Myocyte (in vitro differentiated cells): ENCODE results near the gene MARS2. TPM values are rescaled to one million over a fixed set of nuclear protein-coding genes. Genes with fewer than 3 reads are reported as not detected.
"Not testable (repeated sequence)": the region's sequence is repeated elsewhere in the genome, so short reads cannot be mapped to it uniquely, and the experiment has no call there.

Source experiments
- DNase-seq: peaks from one replicate; pipeline ENCODE4 v3.0.0-alpha.2; 2012; ENCODE audit warnings: low read depth
- polyA plus RNA-seq: library from polyadenylated mRNA; unstranded; fragments of >200 nt; gene quantifications from one replicate; pipeline ENCODE4 v1.2.1, GENCODE V29; 2012; ENCODE audit warnings: missing spikeins
- total RNA-seq: library from RNA; depleted of rRNA; stranded (reverse); fragments of >200 nt; gene quantifications from 2 replicates; pipeline ENCODE4 v1.2.3, GENCODE V29; 2014

The MARS2 gene
- 5.8 and 6.0 TPM in 2 replicates for total RNA-seq
- polyA plus RNA-seq, result 2.9 TPM

DNA sequence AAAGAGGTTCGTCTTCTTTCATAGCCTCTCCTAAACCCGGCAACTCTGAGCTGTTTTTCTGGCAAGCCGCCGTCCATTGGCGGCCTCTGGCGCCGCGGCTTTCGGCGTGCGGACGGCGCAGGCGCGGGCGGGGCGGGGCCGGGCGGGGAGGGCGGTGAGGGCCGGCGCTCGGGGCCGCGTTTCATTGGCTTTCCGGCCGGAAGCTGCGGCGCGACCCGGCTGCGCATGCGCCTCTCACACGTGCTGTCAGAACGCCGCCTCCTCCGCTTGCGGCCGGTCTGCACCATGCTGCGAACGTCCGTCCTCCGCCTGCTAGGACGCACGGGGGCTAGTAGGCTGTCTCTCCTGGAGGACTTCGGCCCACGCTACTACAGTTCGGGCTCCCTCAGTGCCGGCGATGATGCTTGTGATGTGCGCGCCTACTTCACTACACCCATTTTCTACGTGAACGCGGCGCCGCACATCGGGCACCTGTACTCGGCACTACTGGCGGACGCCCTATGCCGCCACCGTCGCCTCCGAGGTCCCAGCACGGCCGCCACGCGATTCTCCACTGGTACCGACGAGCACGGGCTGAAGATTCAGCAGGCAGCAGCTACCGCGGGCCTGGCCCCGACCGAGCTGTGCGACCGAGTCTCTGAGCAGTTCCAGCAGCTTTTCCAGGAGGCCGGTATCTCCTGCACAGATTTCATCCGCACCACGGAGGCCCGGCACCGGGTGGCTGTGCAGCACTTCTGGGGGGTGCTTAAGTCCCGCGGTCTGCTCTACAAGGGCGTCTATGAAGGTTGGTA, at the start of gene MARS2:
Gene MARS2, plus strand, starts transcription at position 249 of the 791 bp plus-strand sequence. Its CDS starts 37 bp downstream, at position 286.
- DNase-seq, result peak; percentile 93

DNA sequence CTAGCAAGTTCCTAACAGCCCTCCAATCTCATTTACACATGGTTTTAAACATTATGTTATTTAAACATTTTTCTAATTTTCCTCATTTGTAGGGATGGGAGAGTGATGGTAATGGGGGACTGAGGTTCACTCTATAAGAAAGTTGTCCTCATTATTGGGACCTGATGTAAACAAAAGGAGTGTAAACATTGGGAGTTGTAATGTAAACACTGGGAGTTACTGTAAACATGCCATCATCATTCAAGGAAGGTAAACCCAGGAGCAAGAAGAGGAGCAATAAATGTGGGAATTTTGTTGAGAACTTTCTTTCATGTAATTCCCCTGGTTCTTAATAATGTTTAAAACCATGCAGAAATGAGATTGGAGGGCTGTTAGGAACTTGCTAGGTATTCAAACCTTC, 47.6 kb upstream of the MARS2 start:
- DNase-seq, result no peak

DNA sequence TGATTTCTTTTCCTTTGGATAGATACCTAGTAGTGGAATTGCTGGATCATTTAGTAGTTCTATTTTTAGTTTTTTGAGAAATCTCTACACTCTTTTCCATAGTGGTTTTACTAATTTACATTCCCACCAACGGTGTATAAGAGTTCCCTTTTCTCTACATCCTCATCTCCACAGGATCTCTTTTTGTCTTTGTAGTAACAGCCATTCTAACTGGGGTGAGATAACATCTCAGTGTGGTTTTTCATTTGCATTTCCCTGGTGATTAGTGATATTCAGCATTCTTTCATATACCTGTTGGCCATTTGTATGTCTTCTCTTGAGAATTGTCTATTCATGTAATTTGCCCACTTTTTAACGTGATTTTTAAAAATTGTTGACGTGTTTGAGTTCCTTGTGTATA, 43.5 kb upstream of the MARS2 start:
- DNase-seq, result no peak

DNA sequence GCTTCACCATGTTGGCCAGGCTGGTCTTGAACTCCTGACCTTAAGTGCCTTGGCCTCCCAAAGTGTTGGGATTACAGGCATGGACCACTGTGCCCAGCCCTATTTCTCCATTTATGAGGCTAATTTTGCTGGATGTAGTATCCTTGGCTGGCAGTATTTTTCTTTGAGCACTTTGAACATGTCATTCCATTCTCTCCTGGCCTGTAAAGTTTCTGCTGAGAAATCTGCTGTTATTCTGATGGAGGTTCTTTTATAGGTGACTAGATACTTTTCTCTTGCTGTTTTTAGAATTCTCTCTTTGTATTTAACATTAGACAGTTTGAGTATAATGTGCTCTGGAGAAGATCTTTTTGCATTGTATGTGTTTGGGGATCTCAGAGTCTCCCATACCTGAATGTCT, 38.9 kb upstream of the MARS2 start:
- DNase-seq, result no peak

DNA sequence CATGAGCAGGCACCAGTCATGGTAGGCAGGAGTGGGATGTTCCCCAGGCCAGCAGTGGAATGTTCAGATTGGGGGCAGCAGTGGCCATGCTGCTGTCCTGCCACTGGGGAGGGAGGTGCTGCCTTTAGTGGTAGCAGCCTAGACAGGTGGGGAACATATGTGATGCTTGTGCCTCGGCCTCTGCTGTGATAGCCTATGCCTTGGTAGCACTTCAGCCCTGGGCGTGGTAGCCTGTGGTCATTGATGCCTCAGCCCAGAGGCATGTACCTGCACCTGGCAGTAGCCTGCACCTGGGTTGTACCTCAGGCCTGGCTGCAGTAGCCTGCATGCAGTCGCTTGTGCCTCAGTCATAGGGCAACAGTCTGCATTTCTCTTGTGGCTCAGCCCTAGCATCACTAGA, 36.9 kb upstream of the MARS2 start:
- DNase-seq, result no peak

DNA sequence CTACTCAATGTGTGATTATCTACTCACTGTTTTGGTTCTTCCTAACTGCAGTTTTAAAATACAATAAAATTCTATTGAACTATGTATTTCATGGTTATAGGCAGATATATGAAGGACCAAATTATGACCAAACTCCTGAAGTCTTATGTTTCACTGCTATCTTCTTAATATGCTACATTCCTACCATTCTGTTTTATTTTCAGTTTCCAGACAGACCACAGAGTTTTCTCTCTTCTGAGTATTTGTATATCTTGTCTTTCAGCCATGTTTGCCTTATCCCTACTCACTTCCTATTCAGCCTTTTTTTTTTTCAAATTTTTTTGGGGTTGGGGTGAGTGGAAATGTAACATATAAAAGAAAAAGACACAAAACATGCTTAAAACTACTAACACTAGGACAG, 36.1 kb upstream of the MARS2 start:
- DNase-seq, result no peak

DNA sequence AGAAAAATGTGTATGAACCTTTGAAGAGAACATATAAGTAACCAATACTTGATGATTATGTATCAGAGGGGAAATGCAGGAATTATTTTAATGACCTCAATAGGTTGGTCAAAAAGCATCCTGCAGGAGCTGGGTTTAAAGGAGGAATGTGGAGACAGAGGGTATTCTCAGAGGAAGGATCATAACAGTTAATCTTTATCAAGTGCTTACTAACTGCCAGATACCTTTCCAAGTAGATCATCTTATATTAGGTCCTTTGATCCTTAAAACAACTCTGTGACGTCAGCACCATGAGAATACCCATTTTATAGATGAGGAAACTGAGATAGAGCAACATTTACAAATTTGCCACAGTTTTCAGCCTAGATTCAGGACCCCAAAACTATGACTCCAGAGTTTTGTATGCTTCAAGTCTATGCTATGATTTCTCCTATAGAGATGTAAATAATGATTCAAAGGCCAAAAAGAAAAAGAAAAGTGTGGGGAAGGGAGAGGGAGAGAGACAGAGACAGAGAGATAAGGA, 32.7 kb upstream of the MARS2 start:
- DNase-seq, result no peak

DNA sequence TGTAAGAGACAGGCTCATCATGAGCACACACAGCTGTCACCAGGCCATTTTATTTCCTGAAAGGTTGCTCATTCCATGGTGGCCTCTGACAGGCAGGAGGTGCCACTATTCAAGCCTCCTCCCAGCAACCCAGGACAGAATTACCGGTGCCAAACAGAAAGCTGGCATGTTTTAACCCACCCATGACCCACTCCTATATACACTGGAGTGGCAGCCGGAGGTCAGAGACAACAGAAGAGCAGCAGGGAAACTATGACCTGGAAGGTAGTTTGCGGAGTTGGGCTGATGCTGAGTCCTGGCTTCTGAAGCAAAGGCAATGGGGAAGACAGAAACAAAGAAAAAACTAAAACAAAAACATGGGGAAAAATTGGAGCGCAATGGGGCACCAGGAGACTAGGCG, 32.1 kb upstream of the MARS2 start:
- no peak for DNase-seq

DNA sequence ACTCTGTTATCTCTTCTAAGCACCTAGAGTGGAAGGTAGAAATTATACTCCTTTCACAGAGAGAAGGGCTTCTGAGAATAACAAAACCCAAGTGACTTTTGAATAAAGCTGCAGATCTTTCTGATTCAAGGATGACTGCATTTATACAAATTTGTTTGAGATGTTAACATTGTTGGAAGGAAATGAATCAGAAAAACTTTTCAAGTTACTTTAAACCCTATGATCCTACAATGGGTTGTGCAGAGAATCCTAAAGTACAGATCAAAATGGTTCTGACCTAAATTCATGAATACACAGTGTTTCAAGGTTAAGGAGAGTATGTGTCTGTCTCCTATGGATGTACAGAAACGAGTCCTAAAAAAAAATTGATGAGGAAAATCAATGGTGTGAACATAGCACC, 31.6 kb upstream of the MARS2 start:
- no peak for DNase-seq

DNA sequence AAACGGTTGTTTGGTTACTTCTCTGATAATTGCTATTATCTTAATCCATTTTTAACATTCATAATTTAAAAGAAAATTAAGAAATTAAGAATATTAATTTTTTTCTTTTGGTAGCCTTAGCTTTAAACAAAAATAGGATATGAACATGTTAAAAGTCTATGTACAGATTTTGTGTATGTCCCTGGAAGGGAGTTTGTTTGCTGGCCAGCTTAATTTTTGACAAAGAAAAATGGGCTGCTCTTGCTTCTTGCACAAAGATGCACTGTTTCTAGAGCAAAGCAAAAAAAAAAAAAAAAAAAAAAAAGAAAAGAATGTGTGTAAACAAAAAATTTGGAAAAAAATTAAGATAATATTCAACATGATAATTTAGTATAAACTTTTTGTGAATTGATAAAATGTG, 31.1 kb upstream of the MARS2 start:
- DNase-seq, result no peak

DNA sequence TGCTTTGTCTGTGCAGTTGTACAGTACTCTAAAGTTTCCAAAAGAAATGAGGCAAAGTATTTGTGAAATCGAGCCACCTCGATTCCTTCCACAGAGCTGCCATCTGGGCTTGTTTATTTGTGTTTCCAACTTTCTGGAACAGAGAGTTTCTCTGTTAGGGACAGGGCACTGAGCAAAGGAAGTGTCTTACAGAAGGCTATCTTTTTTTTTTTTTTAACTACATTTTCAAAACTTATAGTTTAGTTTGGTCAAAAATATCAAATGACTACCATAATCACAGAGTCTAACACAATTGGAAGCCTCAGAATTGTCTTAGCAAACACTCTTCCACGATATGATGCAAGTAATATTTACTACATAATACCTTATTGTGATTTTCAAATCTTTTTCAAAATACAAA, 30.6 kb upstream of the MARS2 start:
- DNase-seq, result peak; percentile 46

DNA sequence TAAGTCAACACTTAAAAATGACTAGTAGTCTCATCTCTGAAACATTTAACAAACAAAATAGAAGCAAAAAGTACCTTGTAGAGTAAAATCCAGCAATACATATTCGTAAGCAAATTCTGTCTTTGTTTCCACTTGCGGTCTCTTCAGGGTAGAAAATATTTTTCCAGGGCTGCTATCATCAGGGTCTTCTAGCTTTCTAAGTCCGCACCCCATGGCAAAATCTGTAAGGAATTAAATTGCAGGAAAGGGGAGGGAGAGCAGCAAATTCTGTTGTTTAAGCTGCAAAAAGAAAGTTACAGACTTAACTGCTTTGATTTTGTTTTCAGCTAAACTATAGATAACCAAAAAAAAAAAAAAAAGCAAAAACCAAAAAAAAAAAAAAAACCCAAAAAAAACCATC, 29.9 kb upstream of the MARS2 start, which contains the start of gene RFTN2:
Gene RFTN2, minus strand, starts transcription at position 342 of the 400 bp plus-strand sequence. Its CDS starts 129 bp downstream, at position 213.
- DNase-seq, result peak; percentile 37

DNA sequence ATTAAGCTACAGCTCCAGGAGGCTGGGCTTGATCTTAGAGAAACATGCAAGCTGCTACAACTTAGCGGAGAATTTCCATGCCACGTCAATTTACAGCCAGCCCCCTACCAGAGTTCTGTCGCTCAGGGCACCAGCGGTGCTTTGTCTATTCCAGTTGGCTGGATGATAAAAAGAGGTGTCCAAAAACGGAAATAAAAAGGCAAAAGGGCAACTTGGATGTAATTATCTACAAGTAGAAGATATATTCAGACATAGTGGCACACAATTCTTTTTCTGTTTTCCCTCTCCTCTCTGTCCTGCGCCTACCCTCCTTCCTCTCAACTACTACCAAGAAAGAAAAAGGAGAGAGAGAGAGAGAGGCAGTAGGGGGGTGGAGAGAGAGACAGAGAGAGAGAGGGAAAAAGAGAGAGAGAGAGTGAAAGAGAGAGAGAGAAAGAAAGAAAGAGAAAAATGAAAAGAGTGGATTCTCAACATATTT, 29.4 kb upstream of the MARS2 start:
- peak; percentile 57 for DNase-seq

DNA sequence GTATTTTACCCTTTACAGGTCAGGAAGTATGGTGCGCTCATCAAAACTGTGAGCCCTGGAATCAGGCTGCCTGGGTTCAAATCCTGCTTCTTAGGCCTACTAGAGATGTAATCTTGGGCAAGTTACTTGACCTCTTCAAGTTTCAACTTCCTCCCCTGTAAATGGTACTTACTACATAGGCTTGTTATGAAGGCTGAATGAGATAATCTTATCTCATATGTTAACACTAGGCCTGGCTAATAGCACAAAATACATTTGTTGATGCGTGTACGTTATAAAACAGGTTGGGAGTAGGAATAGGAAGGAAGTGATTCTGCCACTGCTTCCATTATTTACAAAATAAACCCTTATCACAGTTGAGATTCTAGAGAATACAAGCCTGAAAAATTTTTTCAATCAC, 28.1 kb upstream of the MARS2 start:
- DNase-seq, result no peak

DNA sequence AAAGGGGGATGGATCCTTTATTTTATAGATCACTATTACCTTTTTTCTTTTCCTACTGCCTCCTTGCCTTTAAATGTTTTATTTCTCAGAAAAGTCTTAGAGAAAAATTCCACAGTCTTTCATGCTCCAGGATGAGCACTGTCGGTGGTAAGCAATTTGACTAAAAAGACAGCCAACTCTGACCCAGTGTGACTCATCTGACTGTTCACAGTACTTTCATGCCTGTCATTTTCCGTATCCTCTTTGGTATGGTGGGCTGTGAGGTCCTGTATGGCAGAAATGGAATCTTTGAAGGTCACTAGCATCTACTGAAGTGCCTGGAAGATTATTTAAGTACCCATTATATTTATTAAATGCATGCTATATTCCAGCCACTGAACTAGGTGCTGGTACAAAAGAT, 27.7 kb upstream of the MARS2 start:
- DNase-seq, result no peak

DNA sequence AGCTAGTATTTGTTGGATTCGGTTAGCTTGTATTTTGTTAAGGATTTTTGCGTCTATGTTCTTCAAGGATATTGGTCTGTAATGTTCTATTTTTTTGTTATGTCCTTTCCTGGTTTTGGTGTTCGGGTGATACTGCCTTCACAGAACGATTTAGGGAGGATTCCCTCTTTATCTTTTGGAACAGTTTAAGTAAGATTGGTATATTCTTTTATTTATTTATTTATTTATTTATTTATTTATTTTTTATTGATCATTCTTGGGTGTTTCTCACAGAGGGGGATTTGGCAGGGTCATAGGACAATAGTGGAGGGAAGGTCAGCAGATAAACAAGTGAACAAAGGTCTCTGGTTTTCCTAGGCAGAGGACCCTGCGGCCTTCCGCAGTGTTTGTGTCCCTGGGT, 10.0 kb upstream of the MARS2 start:
- not testable (repeated sequence) for DNase-seq

DNA sequence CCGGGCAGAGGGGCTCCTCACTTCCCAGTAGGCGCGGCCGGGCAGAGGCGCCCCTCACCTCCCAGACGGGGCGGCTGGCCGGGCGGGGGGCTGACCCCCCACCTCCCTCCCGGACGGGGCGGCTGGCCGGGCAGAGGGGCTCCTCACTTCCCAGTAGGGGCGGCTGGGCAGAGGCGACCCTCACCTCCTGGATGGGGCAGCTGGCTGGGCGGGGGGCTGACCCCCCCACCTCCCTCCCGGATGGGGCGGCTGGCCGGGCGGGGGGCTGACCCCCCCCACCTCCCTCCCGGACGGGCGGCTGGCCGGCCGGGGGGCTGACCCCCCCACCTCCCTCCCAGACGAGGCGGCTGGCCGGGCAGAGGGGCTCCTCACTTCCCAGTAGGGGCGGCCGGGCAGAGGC, 9.2 kb upstream of the MARS2 start:
- DNase-seq, result not testable (repeated sequence)

DNA sequence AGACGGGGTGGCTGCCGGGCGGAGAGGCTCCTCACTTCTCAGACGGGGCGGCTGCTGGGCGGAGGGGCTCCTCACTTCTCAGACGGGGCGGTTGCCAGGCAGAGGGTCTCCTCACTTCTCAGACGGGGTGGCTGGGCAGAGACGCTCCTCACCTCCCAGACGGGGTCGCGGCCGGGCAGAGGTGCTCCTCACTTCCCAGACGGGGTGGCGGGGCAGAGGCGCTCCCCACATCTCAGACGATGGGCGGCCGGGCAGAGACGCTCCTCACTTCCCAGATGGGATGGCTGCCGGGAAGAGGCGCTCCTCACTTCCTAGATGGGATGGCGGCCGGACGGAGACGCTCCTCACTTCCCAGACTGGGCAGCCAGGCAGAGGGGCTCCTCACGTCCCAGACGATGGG, 8.6 kb upstream of the MARS2 start:
- not testable (repeated sequence) for DNase-seq

DNA sequence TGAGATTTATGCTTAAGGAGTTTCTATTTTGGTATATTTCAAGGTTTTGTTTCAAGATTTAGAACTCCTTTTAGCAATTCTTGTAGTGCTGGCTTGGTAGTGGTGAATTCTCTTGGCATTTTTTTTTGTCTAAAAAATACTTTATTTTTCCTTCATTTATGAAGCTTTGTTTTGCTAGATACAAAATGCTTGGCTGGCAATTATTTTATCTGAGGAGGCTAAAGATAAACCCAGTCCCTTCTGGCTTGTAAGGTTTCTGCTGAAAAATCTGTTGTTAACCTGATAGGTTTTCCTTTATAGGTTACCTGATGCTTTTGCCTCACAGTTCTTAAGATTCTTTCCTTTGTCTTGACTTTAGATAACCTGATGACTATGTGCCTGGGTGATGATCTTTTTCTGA, 5.4 kb upstream of the MARS2 start:
- DNase-seq, result not testable (repeated sequence)

DNA sequence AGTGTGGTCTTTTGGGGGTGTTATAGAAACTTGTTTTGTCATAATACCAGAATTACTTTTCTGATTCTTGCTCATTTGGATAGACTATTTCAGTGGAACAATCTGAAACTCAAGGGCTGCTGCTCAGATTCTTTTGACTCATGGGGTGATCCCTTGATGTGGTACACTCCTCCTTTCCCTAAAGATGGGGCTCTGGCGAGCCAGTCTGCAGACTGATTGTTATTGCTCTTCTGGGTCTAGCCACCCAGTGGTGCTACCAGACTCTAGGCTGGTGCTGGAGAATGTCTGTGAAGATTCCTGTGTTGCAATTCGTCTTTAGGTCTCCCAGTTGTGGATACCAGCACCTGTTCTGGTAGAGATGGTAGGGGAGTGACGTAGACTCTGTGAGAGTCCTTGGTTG, 4.2 kb upstream of the MARS2 start:
- DNase-seq, result no peak

DNA sequence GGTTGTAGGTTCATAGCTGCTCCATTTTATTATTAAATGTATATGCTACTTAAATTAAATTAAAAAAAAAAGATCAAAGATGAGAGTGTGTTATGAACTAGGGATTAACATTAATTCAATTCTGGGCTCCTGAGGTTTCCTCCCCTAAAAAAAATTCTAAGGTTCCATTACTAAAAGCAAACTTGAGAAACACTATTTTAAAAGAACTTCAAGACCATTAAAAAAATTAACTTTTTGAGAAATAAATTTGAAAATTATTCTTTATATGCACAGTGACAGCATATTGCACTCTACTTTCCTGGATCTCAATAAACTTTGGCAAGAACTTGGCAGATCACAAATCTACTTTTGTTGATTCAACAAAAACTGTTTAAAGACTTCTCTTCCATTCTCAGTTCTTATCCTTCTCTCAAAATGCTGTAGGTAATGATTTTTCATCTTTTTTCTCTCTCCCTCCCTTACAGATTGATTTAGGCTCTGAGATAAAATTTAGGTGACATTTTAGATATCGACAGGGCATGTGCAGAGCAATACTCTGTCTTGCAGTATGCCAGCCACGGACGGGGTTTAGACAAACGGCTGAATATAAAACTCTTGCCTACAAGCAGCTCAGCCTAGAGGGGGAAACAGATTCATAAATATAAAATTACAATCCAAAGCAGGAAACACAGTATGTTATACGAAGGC, 592 bp upstream of the MARS2 start:
- no peak for DNase-seq
